IPS-18a (cell line): ENCODE data around the gene ICAM4.
A peak's percentile ranks its signal among the peaks of the same experiment; 100 is the strongest.
"Not testable (repeated sequence)": the region's sequence is repeated elsewhere in the genome, so short reads cannot be mapped to it uniquely, and the experiment has no call there.

Source experiments
- H3K27ac ChIP-seq: one replicate; pipeline ENCODE4 v1.5.1; 2013; ENCODE audit warnings: low read length
- H3K27me3 ChIP-seq: one replicate; pipeline ENCODE4 v1.6.1; 2013; ENCODE audit warnings: mild to moderate bottlenecking, low read length; ENCODE audit not compliant: control insufficient read depth, insufficient read depth
- H3K36me3 ChIP-seq: one replicate; pipeline ENCODE4 v1.6.1; 2013; ENCODE audit warnings: low read depth, low read length; ENCODE audit not compliant: control insufficient read depth
- H3K4me1 ChIP-seq: one replicate; pipeline ENCODE4 v1.6.1; 2013; ENCODE audit warnings: low read depth, low read length; ENCODE audit not compliant: control insufficient read depth
- H3K4me3 ChIP-seq: one replicate; pipeline ENCODE4 v1.5.1; 2013; ENCODE audit warnings: low read length
- H3K9ac ChIP-seq: one replicate; pipeline ENCODE4 v1.6.1; 2013; ENCODE audit warnings: mild to moderate bottlenecking, low read length, moderate library complexity
- H3K9me3 ChIP-seq: one replicate; pipeline ENCODE4 v1.6.1; 2013; ENCODE audit warnings: low read depth, low read length; ENCODE audit not compliant: control insufficient read depth

ICAM4 gene

DNA sequence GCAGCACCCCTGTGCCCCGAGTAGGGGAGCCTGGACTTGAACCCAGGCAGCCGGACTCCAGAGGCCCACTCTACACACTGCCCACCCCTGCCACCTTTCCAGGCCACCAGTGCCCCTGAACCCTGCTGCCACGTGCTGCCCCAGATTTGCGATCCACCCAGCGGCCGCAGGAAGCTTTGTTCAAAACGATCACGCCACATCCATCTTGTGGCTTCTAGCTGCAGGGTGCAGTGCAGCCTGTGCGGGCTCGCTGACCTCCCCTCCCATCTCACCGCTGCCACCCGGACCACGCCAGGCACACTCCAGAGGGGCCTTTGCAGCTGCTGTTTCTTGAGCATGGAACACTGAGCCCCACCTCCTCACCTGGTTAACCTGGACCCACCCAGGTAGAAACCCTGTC lies 42.8 kb downstream of the ICAM4 start:
- Histone ChIP-seq H3K4me1 (peaks cover 13% of the 10 kb centered on the region), H3K36me3 (peaks cover 54% of the 10 kb centered on the region), H3K4me3 (no peak overlapping the region), H3K9me3 (no peaks in the 10 kb centered on the region), H3K27me3 (peaks cover 7% of the 10 kb centered on the region), H3K27ac (no peak overlapping the region), H3K9ac (no peak overlapping the region)

DNA sequence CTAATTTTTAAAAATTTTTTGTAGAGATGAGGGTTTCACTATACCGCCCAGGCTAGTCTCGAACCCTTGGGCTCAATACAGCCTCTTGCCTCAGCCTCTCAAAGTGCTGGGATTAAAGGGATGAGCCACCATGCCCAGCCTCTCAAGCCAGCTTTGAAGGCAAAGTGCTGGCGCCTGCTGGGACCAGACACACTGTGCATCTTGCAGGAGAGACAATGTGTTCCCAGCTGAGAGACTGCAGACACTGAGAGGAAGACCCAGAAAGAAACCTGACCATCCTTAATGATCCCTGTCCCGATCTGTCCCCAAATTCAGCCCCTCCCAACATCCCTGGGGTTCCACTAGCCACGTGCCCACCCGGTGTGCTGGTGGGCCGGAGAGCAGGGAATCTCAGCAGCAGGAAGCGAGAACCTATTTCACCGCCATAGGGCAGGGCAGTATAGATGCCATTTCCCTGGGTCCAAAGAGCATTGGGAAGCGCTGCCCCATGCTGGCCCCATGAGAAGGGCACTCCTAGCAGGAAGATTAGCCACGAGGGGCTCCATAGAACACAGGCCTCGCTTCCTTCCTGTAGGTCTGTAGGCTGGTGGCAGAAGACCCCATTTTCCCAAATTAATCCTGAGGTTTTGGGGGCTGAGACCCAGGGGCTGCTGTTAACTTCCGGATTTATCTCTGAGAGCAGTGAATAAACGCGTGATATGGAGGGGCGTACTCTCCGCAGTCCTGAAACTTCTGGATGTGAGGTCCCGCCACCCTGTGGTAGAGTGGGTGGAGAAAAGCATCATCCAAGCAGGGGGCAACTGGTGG lies 45.6 kb downstream of the ICAM4 start:
- Histone ChIP-seq H3K36me3 (peaks cover 31% of the 10 kb centered on the region), H3K27ac (peak overlapping the region; percentile 84), H3K4me1 (peaks cover 13% of the 10 kb centered on the region), H3K27me3 (peaks cover 9% of the 10 kb centered on the region), H3K9ac (peak overlapping the region; percentile 90), H3K4me3 (peak overlapping the region; percentile 92), H3K9me3 (no peaks in the 10 kb centered on the region)

DNA sequence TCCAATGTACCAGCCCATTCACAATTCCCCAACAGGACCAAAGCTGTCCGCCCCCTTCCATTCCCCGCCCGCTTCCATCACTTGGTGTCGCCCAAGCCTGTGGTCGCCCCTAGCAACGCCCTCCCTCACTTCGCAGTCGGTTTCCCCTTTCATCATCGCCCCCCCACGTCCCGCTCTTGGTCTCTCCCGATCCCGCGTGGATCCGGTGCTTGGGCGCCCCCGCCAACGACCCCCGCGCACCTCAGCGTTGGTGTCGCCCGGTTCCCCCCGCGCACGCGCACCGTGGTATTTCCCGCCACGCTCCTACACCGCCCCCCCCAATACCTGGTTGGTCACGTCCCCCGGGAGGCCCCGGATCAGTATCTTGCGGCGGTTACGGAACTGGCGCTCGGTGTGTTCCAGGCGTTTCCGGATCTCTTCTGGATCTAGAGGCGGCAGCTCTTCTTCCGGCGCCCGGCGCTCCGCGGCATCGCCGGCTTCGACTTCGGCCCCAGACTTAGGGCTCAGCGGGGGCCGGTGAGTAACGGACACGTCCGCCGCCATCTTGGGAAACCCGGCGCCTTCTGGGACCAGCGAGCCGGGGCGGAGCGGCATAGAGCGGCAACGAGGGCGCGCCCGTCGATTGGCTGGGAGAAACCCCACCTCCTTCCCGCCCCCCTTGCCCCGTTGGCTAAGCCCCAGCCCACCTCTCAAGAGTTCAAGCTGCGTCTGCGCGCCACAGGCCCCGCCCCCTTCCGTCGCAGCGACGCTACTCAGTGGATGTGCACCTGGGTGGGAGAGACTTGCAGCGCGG lies 46.4 kb downstream of the ICAM4 start, which contains the start of gene RAVER1:
Gene RAVER1 (minus strand): TSS at position 565 of the 793 bp plus-strand sequence. CDS start 22 bp downstream, at position 543.
- peaks cover 13% of the 10 kb centered on the region for H3K4me1 ChIP-seq
- peaks cover 9% of the 10 kb centered on the region for H3K27me3 ChIP-seq
- H3K36me3 ChIP-seq, result peaks cover 23% of the 10 kb centered on the region
- H3K9ac ChIP-seq, result peak within 1 kb of the TSS; percentile 90
- H3K27ac ChIP-seq, result peak within 1 kb of the TSS; percentile 84
- peak within 1 kb of the TSS; percentile 92 for H3K4me3 ChIP-seq
- H3K9me3 ChIP-seq, result no peaks in the 10 kb centered on the region

GRCh38 chr19:10333758-10334587 lies 47.2 kb downstream of the ICAM4 start:
- Histone ChIP-seq H3K27ac (no peak overlapping the region), H3K4me3 (peak overlapping the region; percentile 92), H3K4me1 (peaks cover 13% of the 10 kb centered on the region), H3K27me3 (peaks cover 9% of the 10 kb centered on the region), H3K9me3 (no peaks in the 10 kb centered on the region), H3K36me3 (peaks cover 16% of the 10 kb centered on the region), H3K9ac (peak overlapping the region; percentile 90)

DNA sequence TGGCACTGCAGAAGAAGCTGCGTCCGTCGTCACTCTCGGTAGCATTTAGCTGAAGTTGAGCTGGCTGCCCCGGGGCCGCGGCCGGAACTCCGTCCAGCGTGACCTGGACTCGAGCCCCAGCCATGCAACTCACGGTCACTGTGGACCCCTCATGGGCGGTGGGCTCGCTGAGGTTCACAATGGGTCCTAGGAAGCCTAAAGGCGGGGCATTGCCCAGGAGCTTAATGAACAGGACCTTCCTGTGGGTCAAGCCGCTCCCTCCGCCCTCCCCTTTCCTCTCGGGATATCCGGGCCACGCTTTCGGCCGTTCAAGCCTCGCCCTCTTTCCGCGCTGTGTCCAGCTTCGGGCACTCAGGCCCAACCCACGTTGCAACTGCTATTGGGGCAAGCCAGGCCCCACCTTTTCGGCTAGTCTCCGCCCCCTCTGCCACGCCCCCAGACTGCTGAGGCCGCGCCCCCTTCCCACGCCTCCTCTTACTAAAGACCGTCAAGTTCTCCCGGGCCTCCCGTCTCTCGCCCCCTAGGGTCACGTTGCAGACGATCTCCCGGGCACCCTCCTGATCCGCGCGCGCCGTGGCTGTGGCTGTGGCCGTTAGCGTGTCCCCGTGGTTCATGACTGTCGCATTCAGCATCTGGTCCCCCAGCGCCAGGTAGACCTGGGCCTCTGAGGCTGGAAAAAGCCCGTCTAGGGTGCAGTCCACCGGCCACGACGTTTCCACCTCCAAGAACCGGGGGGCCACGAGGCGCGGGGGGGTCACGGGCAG lies 48.0 kb downstream of the ICAM4 start:
- H3K27ac ChIP-seq, result no peak overlapping the region
- H3K4me3 ChIP-seq, result peak overlapping the region; percentile 92
- peak overlapping the region; percentile 12 for H3K9ac ChIP-seq

DNA sequence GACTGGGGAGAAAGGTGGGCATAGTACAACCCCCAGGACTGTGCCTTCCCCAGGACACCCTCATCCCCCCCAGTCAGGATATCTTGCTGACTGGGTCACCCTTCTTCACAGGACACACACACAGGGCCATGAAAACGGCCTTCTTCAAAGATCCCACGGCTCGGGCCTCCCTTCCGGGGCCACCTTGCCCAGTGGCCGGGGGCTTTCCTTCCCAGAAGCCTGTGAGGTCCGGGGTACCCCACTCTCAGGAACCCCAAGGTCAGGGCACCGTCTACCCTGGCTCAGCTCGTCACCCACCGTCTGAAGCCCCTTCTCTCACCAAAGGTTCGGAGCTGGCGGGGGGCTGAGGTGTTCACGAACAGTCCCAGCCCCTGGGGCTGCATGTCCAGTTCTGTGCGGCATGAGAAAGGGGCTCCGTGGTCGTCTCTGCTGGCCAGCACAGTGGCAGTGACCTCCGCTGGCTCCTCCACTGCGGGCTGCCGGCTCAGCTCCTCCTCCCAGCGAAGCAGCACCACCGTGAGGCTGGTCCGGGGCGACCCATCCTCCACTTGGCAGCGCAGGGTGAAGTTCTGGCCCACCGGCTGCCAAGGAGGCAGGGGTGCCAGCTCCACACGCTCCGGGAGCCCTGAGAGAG lies 48.7 kb downstream of the ICAM4 start:
- peaks cover 20% of the 10 kb centered on the region for H3K4me1 ChIP-seq
- peaks cover 2% of the 10 kb centered on the region for H3K36me3 ChIP-seq
- no peak overlapping the region for H3K9ac ChIP-seq
- no peak overlapping the region for H3K27ac ChIP-seq
- peaks cover 9% of the 10 kb centered on the region for H3K27me3 ChIP-seq
- H3K9me3 ChIP-seq, result no peaks in the 10 kb centered on the region
- H3K4me3 ChIP-seq, result peak overlapping the region; percentile 92

More for the DNA sequence above, 48.0 kb downstream of the ICAM4 start:
- Histone ChIP-seq H3K36me3 (peaks cover 8% of the 10 kb centered on the region), H3K4me1 (peaks cover 20% of the 10 kb centered on the region), H3K9me3 (no peaks in the 10 kb centered on the region), H3K27me3 (peaks cover 9% of the 10 kb centered on the region)

DNA sequence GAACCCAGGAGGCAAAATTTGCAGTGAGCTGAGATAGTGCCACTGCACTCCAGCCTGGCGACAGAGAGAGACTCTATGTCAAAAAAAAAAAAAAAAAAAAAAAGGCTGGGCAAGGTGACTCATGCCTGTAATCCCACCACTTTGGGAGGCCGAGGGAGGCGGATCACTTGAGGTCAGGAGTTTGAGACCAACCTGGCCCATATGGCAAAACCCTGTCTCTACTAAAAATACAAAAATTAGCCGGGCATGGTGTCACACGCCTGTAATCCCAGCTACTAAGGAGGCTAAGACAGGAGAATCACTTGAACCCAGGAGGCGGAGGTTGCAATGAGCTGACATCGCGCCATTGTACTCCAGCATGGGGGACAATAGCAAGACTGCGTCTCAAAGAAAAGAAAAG lies 50.0 kb downstream of the ICAM4 start:
- H3K9me3 ChIP-seq, H3K27me3 ChIP-seq, H3K4me3 ChIP-seq, H3K36me3 ChIP-seq, H3K9ac ChIP-seq, H3K27ac ChIP-seq: not testable (repeated sequence)
- peaks cover 20% of the 10 kb centered on the region for H3K4me1 ChIP-seq
